Breast epithelium (tissue), 4 donors: Measurements from ENCODE around the gene EIF5A2. TPM values are rescaled to one million over a fixed set of nuclear protein-coding genes. Genes with fewer than 3 reads are reported as not detected.

Experiments used
- DNase-seq, 2 donors: peaks; one replicate each; pipeline ENCODE4 v3.0.0-alpha.2; 2019; ENCODE audit warnings: low spot score in 2 of 2
- H3K27ac ChIP-seq, 2 donors: fragments of 200-600 bp; sonication (generic) in 1 of 2; one replicate each; pipeline ENCODE4 v1.5.1; 2016 to 2019; ENCODE audit warnings: mild to moderate bottlenecking in 1 of 2
- H3K27me3 ChIP-seq, 2 donors: fragments of 200-600 bp; sonication (generic) in 1 of 2; one replicate each; pipeline versions ENCODE4 v1.5.1 to v1.6.0; 2017 to 2019; ENCODE audit warnings: control low read depth in 1 of 2, mild to moderate bottlenecking in 1 of 2
- H3K36me3 ChIP-seq: fragments of 200-600 bp; one replicate; pipeline ENCODE4 v1.5.1; 2019
- H3K4me1 ChIP-seq, 2 donors: fragments of 200-600 bp; sonication (generic); one replicate each; pipeline ENCODE4 v1.5.1; 2016 to 2019; ENCODE audit warnings: control low read depth in 1 of 2
- H3K4me3 ChIP-seq, 3 donors: fragments of 200-600 bp; sonication (generic); 1 replicate in 2 of 3; 2 replicates in 1 of 3; pipeline ENCODE4 v1.5.1; 2016 to 2019; ENCODE audit warnings: mild to moderate bottlenecking in 3 of 3, moderate library complexity in 2 of 3
- H3K9me3 ChIP-seq, 2 donors: fragments of 200-600 bp; sonication (generic) in 1 of 2; one replicate each; pipeline ENCODE4 v1.5.1; 2016 to 2019; ENCODE audit warnings: control low read depth in 1 of 2
- POLR2A ChIP-seq: fragments of 450-650 bp; IDR thresholded peaks from one replicate; pipeline ENCODE4 v1.6.1; 2016; ENCODE audit warnings: antibody characterized with exemption, mild to moderate bottlenecking, moderate library complexity
- POLR2AphosphoS5 ChIP-seq, 3 donors: sonication (generic); formaldehyde crosslinking; IDR thresholded peaks; one replicate each; pipeline ENCODE4 v1.6.1; 2017; ENCODE audit warnings: antibody characterized with exemption in 3 of 3
- intact Hi-C: fragments of 100-400 bp; cut with DNase I; formaldehyde crosslinking; loops from one replicate; pipeline ENCODE4 v1.15.1; 2023; ENCODE audit warnings: low total_unique reads
- total RNA-seq, 3 donors: library from RNA; depleted of rRNA; stranded (reverse); fragments of >200 nt; gene quantifications; one replicate each; pipeline ENCODE4 v1.1.0, GENCODE V29; 2016
- TF ChIP-seq, protein P1 (sequence below), 3 donors: fragments of 450-650 bp; IDR thresholded peaks; one replicate each; pipeline ENCODE4 v1.5.1; 2016 to 2017; ENCODE audit warnings: antibody characterized with exemption in 3 of 3, mild to moderate bottlenecking in 3 of 3, moderate library complexity in 3 of 3

The EIF5A2 gene
- total RNA-seq, 3 donors from 2014 or later: 4.7 to 7.4 (median 5.2) TPM

DNA sequence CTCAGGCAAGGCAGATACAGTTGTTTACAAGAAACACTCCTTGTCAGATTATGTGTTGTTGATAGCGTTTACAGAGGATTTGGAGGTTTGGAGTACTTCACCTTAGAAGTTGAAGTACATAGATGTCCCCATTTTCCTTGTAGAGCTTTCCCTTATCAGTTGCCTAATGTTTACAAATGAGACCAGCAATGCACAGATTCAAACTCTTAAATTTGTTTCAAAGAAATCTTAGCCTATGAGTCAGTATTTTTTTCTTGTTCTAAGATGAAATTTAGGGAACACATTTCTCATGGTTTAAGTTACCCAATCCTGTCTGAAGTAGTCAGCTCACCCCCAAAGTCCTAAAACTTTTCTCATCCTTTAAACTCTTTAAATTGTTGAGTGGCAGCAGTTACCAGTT lies 6.3 kb upstream of the EIF5A2 start:
- intact Hi-C loops: no loop called here
- Histone ChIP-seq H3K4me3 (no peak overlapping the region), H3K36me3 (no peaks in the 10 kb centered on the region), H3K27me3 (no peaks in the 10 kb centered on the region), H3K4me1 (no peaks in the 10 kb centered on the region), H3K27ac (no peak overlapping the region), H3K9me3 (peaks cover 10 to 31% of the 10 kb centered on the region in 2 donors)
- DNase-seq: no peak
- no peak for TF ChIP-seq POLR2A
- TF ChIP-seq, protein P1, sequence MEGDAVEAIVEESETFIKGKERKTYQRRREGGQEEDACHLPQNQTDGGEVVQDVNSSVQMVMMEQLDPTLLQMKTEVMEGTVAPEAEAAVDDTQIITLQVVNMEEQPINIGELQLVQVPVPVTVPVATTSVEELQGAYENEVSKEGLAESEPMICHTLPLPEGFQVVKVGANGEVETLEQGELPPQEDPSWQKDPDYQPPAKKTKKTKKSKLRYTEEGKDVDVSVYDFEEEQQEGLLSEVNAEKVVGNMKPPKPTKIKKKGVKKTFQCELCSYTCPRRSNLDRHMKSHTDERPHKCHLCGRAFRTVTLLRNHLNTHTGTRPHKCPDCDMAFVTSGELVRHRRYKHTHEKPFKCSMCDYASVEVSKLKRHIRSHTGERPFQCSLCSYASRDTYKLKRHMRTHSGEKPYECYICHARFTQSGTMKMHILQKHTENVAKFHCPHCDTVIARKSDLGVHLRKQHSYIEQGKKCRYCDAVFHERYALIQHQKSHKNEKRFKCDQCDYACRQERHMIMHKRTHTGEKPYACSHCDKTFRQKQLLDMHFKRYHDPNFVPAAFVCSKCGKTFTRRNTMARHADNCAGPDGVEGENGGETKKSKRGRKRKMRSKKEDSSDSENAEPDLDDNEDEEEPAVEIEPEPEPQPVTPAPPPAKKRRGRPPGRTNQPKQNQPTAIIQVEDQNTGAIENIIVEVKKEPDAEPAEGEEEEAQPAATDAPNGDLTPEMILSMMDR (IDR thresholded peaks at IDR 0.05): no peak
- no peak for TF ChIP-seq POLR2AphosphoS5 (IDR thresholded peaks at IDR 0.05)

GRCh38 chr3:170914212-170914611 lies 5.8 kb upstream of the EIF5A2 start:
- TF ChIP-seq POLR2AphosphoS5 (IDR thresholded peaks at IDR 0.05): no peak
- TF ChIP-seq POLR2A: no peak
- TF ChIP-seq, protein P1 (IDR thresholded peaks at IDR 0.05): no peak
- Histone ChIP-seq H3K9me3 (peaks cover 10 to 35% of the 10 kb centered on the region in 2 donors), H3K4me1 (no peaks in the 10 kb centered on the region), H3K4me3 (no peak overlapping the region), H3K27ac (no peak overlapping the region), H3K36me3 (no peaks in the 10 kb centered on the region), H3K27me3 (no peaks in the 10 kb centered on the region)
- intact Hi-C loops: no loop called here
- no peak for DNase-seq

DNA sequence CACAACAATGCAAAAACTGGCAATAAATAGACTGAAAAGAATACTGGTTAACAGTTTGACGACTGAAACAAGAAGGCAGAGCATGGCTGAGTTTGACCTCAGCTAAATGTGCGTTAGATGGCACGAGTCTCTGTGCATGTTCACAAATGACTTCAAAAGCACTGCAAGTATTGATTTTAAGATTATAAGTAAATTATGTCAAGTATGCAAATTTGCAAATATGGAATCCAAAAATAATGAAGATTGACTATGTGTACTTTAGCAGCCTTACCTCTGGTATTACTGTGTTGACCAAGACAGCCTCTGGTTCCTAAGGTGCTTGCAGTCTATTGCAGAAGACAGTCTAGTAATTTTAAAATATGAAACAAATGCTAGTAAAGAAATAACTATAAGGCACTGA lies 2.6 kb upstream of the EIF5A2 start:
- no peak overlapping the region for H3K27ac ChIP-seq
- DNase-seq: no peak
- no peaks in the 10 kb centered on the region for H3K4me1 ChIP-seq
- no peaks in the 10 kb centered on the region for H3K27me3 ChIP-seq
- H3K9me3 ChIP-seq: peaks cover 7 to 25% of the 10 kb centered on the region in 2 donors
- TF ChIP-seq, protein P1 (IDR thresholded peaks at IDR 0.05): no peak
- no peak for TF ChIP-seq POLR2AphosphoS5 (IDR thresholded peaks at IDR 0.05)
- no peak for TF ChIP-seq POLR2A
- no peaks in the 10 kb centered on the region for H3K36me3 ChIP-seq
- H3K4me3 ChIP-seq: no peak overlapping the region
- intact Hi-C loops: no loop called here

DNA sequence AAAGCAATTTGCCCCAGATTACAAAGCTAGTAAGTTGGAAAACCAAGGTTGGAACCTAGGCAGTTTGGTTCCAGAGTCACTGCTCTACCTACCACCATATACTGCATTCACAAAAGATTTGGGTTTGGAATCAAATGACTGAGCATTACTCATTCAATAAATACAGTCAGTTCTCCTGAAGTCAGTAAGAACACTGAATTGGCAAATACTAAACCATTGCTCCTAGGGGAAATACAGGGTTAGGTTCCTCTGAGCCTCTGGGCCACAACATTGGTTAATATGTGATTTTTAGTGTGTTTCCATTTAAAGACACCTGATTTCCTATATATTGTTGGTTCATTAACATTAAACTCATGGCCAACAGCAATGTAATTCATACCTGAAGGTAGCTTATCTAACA lies 2.1 kb upstream of the EIF5A2 start:
- intact Hi-C loops: no loop called here
- Histone ChIP-seq H3K4me1 (no peaks in the 10 kb centered on the region), H3K36me3 (no peaks in the 10 kb centered on the region), H3K9me3 (peaks cover 7 to 25% of the 10 kb centered on the region in 2 donors), H3K27ac (no peak overlapping the region), H3K4me3 (no peak overlapping the region), H3K27me3 (no peaks in the 10 kb centered on the region)
- no peak for DNase-seq
- TF ChIP-seq POLR2A (no peak), POLR2AphosphoS5 (IDR thresholded peaks at IDR 0.05) (no peak)
- TF ChIP-seq, protein P1 (IDR thresholded peaks at IDR 0.05): no peak

DNA sequence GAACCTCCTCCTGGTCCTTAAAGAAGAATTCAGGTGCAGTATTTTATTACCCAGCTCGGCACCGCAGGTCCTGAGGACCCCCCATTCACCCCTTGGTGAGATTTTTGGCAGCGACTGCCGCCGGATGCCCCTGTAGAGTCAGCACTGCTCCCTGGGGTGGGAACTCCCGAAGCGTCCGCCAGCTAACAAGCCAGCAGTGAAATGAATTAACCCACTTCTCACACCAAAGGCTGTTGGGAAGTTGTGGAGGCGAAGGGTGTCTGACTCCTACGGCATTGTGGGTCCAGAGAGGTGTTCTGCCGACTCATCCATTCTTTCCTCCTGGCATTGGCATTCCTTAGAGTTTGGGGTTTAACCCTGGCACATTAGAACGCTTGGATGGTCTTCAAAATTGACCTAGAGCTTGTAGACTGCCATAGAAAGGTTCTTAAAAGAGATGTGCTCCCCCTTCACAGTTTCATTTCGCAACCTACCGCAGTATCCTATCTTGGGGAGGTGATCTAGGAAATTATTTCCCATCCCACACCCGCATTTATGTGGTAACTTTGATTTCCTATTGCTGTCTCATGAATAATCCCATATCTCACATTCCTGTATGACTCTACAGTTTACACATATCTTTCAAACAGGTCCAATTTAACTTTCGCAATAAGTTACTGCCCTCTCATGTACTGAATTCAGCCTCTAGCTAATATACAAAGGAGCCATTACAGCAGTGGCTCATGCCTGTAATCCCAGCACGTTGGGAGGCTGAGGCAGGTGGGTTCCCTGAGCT lies 879 bp upstream of the EIF5A2 start:
- no peaks in the 10 kb centered on the region for H3K4me1 ChIP-seq
- peaks cover 7 to 25% of the 10 kb centered on the region in 2 donors for H3K9me3 ChIP-seq
- H3K36me3 ChIP-seq: no peaks in the 10 kb centered on the region
- peak overlapping the region; percentile 72 to 74 (median 73) for H3K4me3 ChIP-seq
- peak overlapping the region; percentile 57 to 63 for H3K27ac ChIP-seq
- no peaks in the 10 kb centered on the region for H3K27me3 ChIP-seq
- DNase-seq: no peak
- intact Hi-C loops: no loop called here
- TF ChIP-seq POLR2AphosphoS5 (IDR thresholded peaks at IDR 0.05) (no peak), POLR2A (no peak)
- TF ChIP-seq, protein P1 (IDR thresholded peaks at IDR 0.05): no peak
